T-cell (primary cell): ENCODE data around the gene KRTAP10-7. TPM values are rescaled to one million over a fixed set of nuclear protein-coding genes. Genes with fewer than 3 reads are reported as not detected.

Source experiments
- ATAC-seq, 4 experiments: fragments of 200-7000 bp in 3 of 4; fragments of 150-1000 bp in 1 of 4; cut with Tn5 transposase; replicated peaks in 1 of 4; 1 replicate in 3 of 4; 2 replicates in 1 of 4; pipeline ENCODE4 v1.10.0; 2021; ENCODE audit warnings: moderate library complexity in 3 of 4, mild to moderate bottlenecking in 2 of 4, moderate number of reproducible peaks in 1 of 4
- CTCF ChIA-PET, 2 donors: fragments of 300-600 bp; sonication (Branson Sonifier 250); formaldehyde crosslinking; loops; one replicate each; lab custom pipeline; 2022; ENCODE audit warnings: antibody characterized with exemption in 2 of 2; lab: Charles Lee
- POLR2A ChIA-PET, 2 donors: fragments of 300-600 bp; sonication (Branson Sonifier 250); formaldehyde crosslinking; loops; one replicate each; lab custom pipeline; 2022; ENCODE audit warnings: antibody characterized with exemption in 2 of 2; lab: Charles Lee
- DNase-seq, 35 experiments: peaks; one replicate each; pipeline versions ENCODE4 v3.0.0 to v3.0.0-alpha.2; 2013 to 2023
- H3K27ac ChIP-seq: one replicate; pipeline ENCODE4 v1.5.1; 2013; ENCODE audit warnings: low read length
- H3K27me3 ChIP-seq, 2 experiments: replicated peaks in 1 of 2; 1 replicate in 1 of 2; 2 replicates in 1 of 2; pipeline versions ENCODE4 v1.6.1 to v1.7.0; 2013; ENCODE audit warnings: low read length in 1 of 2, mixed read lengths in 1 of 2; ENCODE audit not compliant: control insufficient read depth in 2 of 2, insufficient read depth in 2 of 2; ENCODE audit errors: extremely low read depth in 1 of 2
- H3K36me3 ChIP-seq, 2 donors: 1 replicate in 1 of 2; 2 replicates in 1 of 2; pipeline versions ENCODE4 v1.6.1 to v1.7.0; 2013; ENCODE audit warnings: low read length in 1 of 2; ENCODE audit not compliant: control insufficient read depth in 2 of 2, insufficient read depth in 1 of 2; ENCODE audit errors: extremely low read depth in 1 of 2
- H3K4me1 ChIP-seq, 2 experiments: 1 replicate in 1 of 2; 2 replicates in 1 of 2; pipeline versions ENCODE4 v1.6.1 to v1.7.0; 2013; ENCODE audit warnings: low read length in 2 of 2, mixed read lengths in 1 of 2; ENCODE audit not compliant: insufficient read depth in 2 of 2, control insufficient read depth in 1 of 2; ENCODE audit errors: extremely low read depth in 1 of 2
- H3K4me3 ChIP-seq, 2 donors: 1 replicate in 1 of 2; 2 replicates in 1 of 2; pipeline versions ENCODE4 v1.5.1 to v1.7.0; 2013; ENCODE audit warnings: mild to moderate bottlenecking in 2 of 2, low read length in 1 of 2, moderate library complexity in 1 of 2; ENCODE audit not compliant: control insufficient read depth in 1 of 2; ENCODE audit errors: extremely low read depth in 1 of 2
- H3K9me3 ChIP-seq: 2 replicates; pipeline ENCODE4 v1.7.0; 2013
- H3K27ac Mint-ChIP-seq, 2 donors: one replicate each; pipeline ENCODE4 v1.8.0; 2020 to 2021; ENCODE audit warnings: mild to moderate bottlenecking in 2 of 2, mixed read lengths in 2 of 2
- H3K27me3 Mint-ChIP-seq, 2 donors: one replicate each; pipeline ENCODE4 v1.8.0; 2021 to 2022; ENCODE audit warnings: mixed read lengths in 2 of 2
- H3K36me3 Mint-ChIP-seq: one replicate; pipeline ENCODE4 v1.8.0; 2021; ENCODE audit warnings: mixed read lengths
- H3K4me1 Mint-ChIP-seq, 3 donors: one replicate each; pipeline ENCODE4 v1.8.0; 2020 to 2022; ENCODE audit warnings: mixed read lengths in 3 of 3, mild to moderate bottlenecking in 1 of 3
- H3K4me3 Mint-ChIP-seq, 3 donors: one replicate each; pipeline ENCODE4 v1.8.0; 2020 to 2022; ENCODE audit warnings: mild to moderate bottlenecking in 3 of 3, mixed read lengths in 3 of 3, moderate library complexity in 3 of 3
- H3K9me3 Mint-ChIP-seq, 3 donors: one replicate each; pipeline ENCODE4 v1.8.0; 2020 to 2022; ENCODE audit warnings: mixed read lengths in 3 of 3
- WGBS: methylation state at CpG from one replicate; pipeline ENCODE4 v1.1.5; 2013; ENCODE audit warnings: missing lambda C conversion rate; ENCODE audit not compliant: insufficient coverage; 5-methylcytosine and 5-hydroxymethylcytosine counted together
- total RNA-seq, 35 experiments: library from RNA in 6 of 35; stranded (reverse) in 6 of 35; fragments of 120-200 nt in 1 of 35; gene quantifications; one replicate each; pipeline versions ENCODE4 v1.2.1 to v1.2.4 and lab custom pipeline; 2013 to 2026

KRTAP10-7 gene
- total RNA-seq, 5 donors from 2014 or later (not counting 1 experiment from before 2014, with no cell fraction given), result not detected

DNA sequence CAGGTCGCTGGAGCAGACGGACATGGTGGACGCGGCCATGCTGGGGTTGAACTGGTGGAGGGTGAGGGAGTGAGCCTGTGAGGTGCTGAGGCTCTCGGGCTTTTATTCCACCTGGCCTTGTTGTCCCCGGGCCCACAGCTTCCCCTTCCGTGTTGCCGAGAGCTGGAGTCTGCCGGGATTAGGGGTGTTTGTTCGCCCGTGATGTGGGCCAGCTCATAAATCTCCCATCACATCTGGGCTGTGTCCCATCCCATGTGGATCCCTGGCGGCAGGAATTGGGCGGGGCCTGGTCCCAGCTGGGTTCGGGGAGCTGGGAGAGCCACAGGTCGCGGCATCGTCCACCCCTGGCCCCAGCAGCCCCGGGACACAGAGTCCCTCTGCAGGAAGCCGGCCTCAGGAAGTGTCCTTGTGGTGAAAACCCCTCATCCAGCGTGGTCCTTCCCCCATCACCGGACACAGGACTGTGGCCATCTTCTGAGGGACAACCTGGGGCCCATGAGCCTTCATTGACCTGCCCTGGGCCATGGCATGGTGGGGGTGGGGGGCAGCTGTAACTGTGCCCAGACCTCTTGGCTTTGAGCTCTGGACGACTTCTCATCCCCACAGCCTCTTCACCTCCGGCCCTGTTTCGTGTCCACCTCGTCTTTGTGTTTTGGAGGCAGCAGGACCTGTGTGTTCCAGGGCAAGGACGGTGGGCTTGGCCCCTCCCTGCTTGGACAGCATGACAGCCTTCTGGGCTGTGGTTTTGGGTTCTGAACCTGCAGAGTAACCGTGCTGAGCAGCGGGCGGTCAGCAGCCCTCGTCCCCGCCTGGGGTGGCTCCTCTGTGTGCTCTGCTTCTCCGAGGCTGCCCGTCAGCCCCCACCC is 7.7 kb upstream of the KRTAP10-7 start, which contains the start of gene KRTAP10-6:
TSS of gene KRTAP10-6 (minus strand) at position 60 of the 866 bp plus-strand sequence. CDS start at position 39, 21 bp downstream.
- 70% methylated on average over 23 of the region's 33 CpGs for WGBS
- peaks cover 3 to 21% of the 10 kb centered on the region in 2 donors for H3K27me3 Mint-ChIP-seq
- DNase-seq, result peak in 1 of 35 experiments; percentile 20
- H3K27ac ChIP-seq, result no peak within 1 kb of the TSS
- no peak within 1 kb of the TSS for H3K4me3 ChIP-seq
- ChIA-PET CTCF (interaction anchor here in 1 of 2 donors (0.5 kb wide), 1 partner anchor 36 kb away, joined by 4 read pairs; no protein-coding TSS in a partner anchor), POLR2A (no interaction called here)
- no peaks in the 10 kb centered on the region for H3K9me3 Mint-ChIP-seq
- no peaks in the 10 kb centered on the region for H3K36me3 ChIP-seq
- peaks cover 0 to 25% of the 10 kb centered on the region in 2 experiments for H3K27me3 ChIP-seq
- peaks cover 0 to 2% of the 10 kb centered on the region in 2 experiments for H3K4me1 ChIP-seq
- H3K4me1 Mint-ChIP-seq, result peaks cover 0 to 2% (median 0%) of the 10 kb centered on the region in 3 donors
- no peaks in the 10 kb centered on the region for H3K9me3 ChIP-seq
- no peaks in the 10 kb centered on the region for H3K36me3 Mint-ChIP-seq
- ATAC-seq, result no peak
- H3K27ac Mint-ChIP-seq, result no peak within 1 kb of the TSS
- no peak within 1 kb of the TSS for H3K4me3 Mint-ChIP-seq

GRCh38 chr21:44593598-44594405 is 6.6 kb upstream of the KRTAP10-7 start:
- H3K27me3 Mint-ChIP-seq, result peaks cover 3 to 16% of the 10 kb centered on the region in 2 donors
- DNase-seq (no peak), ATAC-seq (no peak)
- ChIA-PET CTCF (interaction anchor here in 1 of 2 donors (0.5 kb wide), 1 partner anchor 37 kb away, joined by 4 read pairs; no protein-coding TSS in a partner anchor), POLR2A (no interaction called here)
- Histone ChIP-seq H3K9me3 (no peaks in the 10 kb centered on the region), H3K27ac (no peak overlapping the region), H3K4me1 (peaks cover 0 to 2% of the 10 kb centered on the region in 2 experiments), H3K36me3 (no peaks in the 10 kb centered on the region), H3K4me3 (no peak overlapping the region), H3K27me3 (peaks cover 0 to 25% of the 10 kb centered on the region in 2 experiments)
- H3K4me1 Mint-ChIP-seq, result peaks cover 0 to 2% (median 0%) of the 10 kb centered on the region in 3 donors
- H3K27ac Mint-ChIP-seq, result no peak overlapping the region
- 86% methylated on average over 17 of the region's 20 CpGs for WGBS
- H3K4me3 Mint-ChIP-seq, result no peak overlapping the region
- H3K36me3 Mint-ChIP-seq, result peaks cover 2% of the 10 kb centered on the region
- peaks cover 4 to 9% (median 4%) of the 10 kb centered on the region in 3 donors for H3K9me3 Mint-ChIP-seq

- Mint-ChIP-seq H3K4me3 (no peak overlapping the region), H3K4me1 (peaks cover 0 to 2% (median 0%) of the 10 kb centered on the region in 3 donors), H3K9me3 (peaks cover 5 to 10% (median 6%) of the 10 kb centered on the region in 3 donors), H3K36me3 (peaks cover 3% of the 10 kb centered on the region), H3K27me3 (peaks cover 3 to 13% of the 10 kb centered on the region in 2 donors), H3K27ac (no peak overlapping the region)
- Histone ChIP-seq H3K36me3 (no peaks in the 10 kb centered on the region), H3K4me1 (peaks cover 0 to 2% of the 10 kb centered on the region in 2 experiments), H3K27ac (no peak overlapping the region), H3K27me3 (peaks cover 0 to 22% of the 10 kb centered on the region in 2 experiments), H3K4me3 (no peak overlapping the region), H3K9me3 (no peaks in the 10 kb centered on the region)
- ChIA-PET POLR2A (no interaction called here), CTCF (no interaction called here)
- WGBS, result 85% methylated on average over 8 of the region's 12 CpGs
- no peak for ATAC-seq
- no peak for DNase-seq
Observed at GRCh38 chr21:44594406-44594916, 5.9 kb upstream of the KRTAP10-7 start.

- Histone ChIP-seq H3K36me3 (no peaks in the 10 kb centered on the region), H3K27me3 (peaks cover 0 to 14% of the 10 kb centered on the region in 2 experiments), H3K27ac (no peak overlapping the region), H3K4me1 (peaks cover 0 to 2% of the 10 kb centered on the region in 2 experiments), H3K4me3 (no peak overlapping the region), H3K9me3 (no peaks in the 10 kb centered on the region)
- no peak for DNase-seq
- ATAC-seq, result no peak
- peaks cover 3 to 11% of the 10 kb centered on the region in 2 donors for H3K27me3 Mint-ChIP-seq
- H3K27ac Mint-ChIP-seq, result no peak overlapping the region
- ChIA-PET CTCF (no interaction called here), POLR2A (no interaction called here)
- H3K4me1 Mint-ChIP-seq, result peaks cover 0 to 2% (median 0%) of the 10 kb centered on the region in 3 donors
- peaks cover 5 to 10% (median 6%) of the 10 kb centered on the region in 3 donors for H3K9me3 Mint-ChIP-seq
- peaks cover 3% of the 10 kb centered on the region for H3K36me3 Mint-ChIP-seq
- 86% methylated on average over 2 of the region's 6 CpGs for WGBS
- no peak overlapping the region for H3K4me3 Mint-ChIP-seq
Observed at GRCh38 chr21:44595524-44595923, 4.9 kb upstream of the KRTAP10-7 start.

DNA sequence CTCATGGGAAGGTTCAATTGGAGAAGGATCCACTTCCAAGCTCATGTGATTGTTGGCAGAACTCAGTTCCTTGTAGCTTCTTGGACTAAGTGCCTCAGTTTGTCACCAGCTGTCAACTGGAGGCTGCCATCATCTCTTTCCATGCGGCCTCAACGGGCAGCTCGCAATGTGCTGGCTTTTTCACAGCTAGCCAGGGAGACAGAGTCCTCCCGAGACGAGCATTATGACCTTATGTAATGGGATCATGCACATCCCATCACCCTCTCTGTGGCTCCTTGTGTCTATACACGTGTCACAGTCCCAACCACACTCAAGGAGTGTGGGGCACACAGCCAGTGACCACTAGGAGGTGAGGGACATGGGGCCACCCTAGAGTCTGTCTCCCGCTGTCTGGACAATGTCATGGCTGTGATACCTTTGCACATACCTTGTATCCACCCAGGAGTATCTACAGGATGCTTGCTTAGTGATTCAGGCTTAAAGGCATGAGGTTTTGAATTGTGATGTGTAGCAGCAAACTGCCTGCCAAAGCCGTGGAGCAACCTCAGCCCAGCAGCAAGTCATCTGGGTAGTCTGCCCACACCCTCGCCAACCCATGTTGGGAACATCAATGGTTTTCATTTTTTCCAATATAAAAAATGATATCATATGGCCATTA is 4.2 kb upstream of the KRTAP10-7 start:
- H3K4me3 ChIP-seq, result no peak overlapping the region
- no peaks in the 10 kb centered on the region for H3K36me3 ChIP-seq
- no peak overlapping the region for H3K27ac Mint-ChIP-seq
- no peak for DNase-seq
- peaks cover 0 to 2% (median 0%) of the 10 kb centered on the region in 3 donors for H3K4me1 Mint-ChIP-seq
- ATAC-seq, result no peak
- peaks cover 0 to 2% of the 10 kb centered on the region in 2 experiments for H3K4me1 ChIP-seq
- 73% methylated on average over 6 of the region's 9 CpGs for WGBS
- peaks cover 3% of the 10 kb centered on the region for H3K36me3 Mint-ChIP-seq
- ChIA-PET POLR2A (no interaction called here), CTCF (no interaction called here)
- H3K27me3 ChIP-seq, result peaks cover 0 to 14% of the 10 kb centered on the region in 2 experiments
- H3K27me3 Mint-ChIP-seq, result peaks cover 3 to 11% of the 10 kb centered on the region in 2 donors
- no peak overlapping the region for H3K4me3 Mint-ChIP-seq
- no peaks in the 10 kb centered on the region for H3K9me3 ChIP-seq
- H3K9me3 Mint-ChIP-seq, result peaks cover 5 to 10% (median 6%) of the 10 kb centered on the region in 3 donors
- H3K27ac ChIP-seq, result no peak overlapping the region
